Gastroesophageal sphincter (tissue), 4 donors: ENCODE measurements around the gene MYO6. TPM values are rescaled to one million over a fixed set of nuclear protein-coding genes. Genes with fewer than 3 reads are reported as not detected.

Experiments used
- ATAC-seq: fragments of 150-250 bp; one replicate; pipeline ENCODE4 v1.9.1; 2016; ENCODE audit warnings: mild to moderate bottlenecking, moderate library complexity
- H3K27ac ChIP-seq, 4 donors: fragments of 200-600 bp; sonication (generic) in 3 of 4; 1 replicate in 3 of 4; 2 replicates in 1 of 4; pipeline ENCODE4 v1.5.1; 2016 to 2019
- H3K27me3 ChIP-seq: fragments of 200-600 bp; sonication (generic); one replicate; pipeline ENCODE4 v1.5.1; 2019
- H3K36me3 ChIP-seq, 2 donors: fragments of 200-600 bp; sonication (generic); one replicate each; pipeline ENCODE4 v1.5.1; 2019; ENCODE audit warnings: control low read depth in 1 of 2
- H3K4me1 ChIP-seq, 3 donors: fragments of 200-600 bp; sonication (generic); 1 replicate in 2 of 3; 2 replicates in 1 of 3; pipeline ENCODE4 v1.5.1; 2016 to 2019; ENCODE audit warnings: control low read depth in 2 of 3
- H3K4me3 ChIP-seq, 2 donors: fragments of 200-600 bp; sonication (generic); one replicate each; pipeline ENCODE4 v1.5.1; 2019; ENCODE audit warnings: mild to moderate bottlenecking in 1 of 2, moderate library complexity in 1 of 2
- H3K9me3 ChIP-seq, 3 donors: fragments of 200-600 bp; sonication (generic); one replicate each; pipeline ENCODE4 v1.5.1; 2017 to 2019; ENCODE audit warnings: control low read depth in 2 of 3
- EP300 ChIP-seq: sonication (generic); formaldehyde crosslinking; IDR thresholded peaks from one replicate; pipeline ENCODE4 v1.6.1; 2017; ENCODE audit warnings: antibody characterized with exemption, mild to moderate bottlenecking
- POLR2A ChIP-seq, 2 donors: fragments of 450-650 bp; IDR thresholded peaks; one replicate each; pipeline ENCODE4 v1.6.1; 2017; ENCODE audit warnings: antibody characterized with exemption in 2 of 2, mild to moderate bottlenecking in 2 of 2, moderate library complexity in 1 of 2
- POLR2AphosphoS5 ChIP-seq: sonication (generic); formaldehyde crosslinking; IDR thresholded peaks from one replicate; pipeline ENCODE4 v1.6.1; 2017; ENCODE audit warnings: antibody characterized with exemption
- WGBS, 2 donors: methylation state at CpG; one replicate each; pipeline ENCODE4 v1.1.5; 2018; ENCODE audit warnings: low coverage in 1 of 2; 5-methylcytosine and 5-hydroxymethylcytosine counted together
- total RNA-seq, 4 donors: library from RNA; depleted of rRNA; stranded (reverse); fragments of >200 nt; gene quantifications; one replicate each; pipeline ENCODE4 v1.1.0, GENCODE V29; 2016
- TF ChIP-seq, protein P1 (sequence below), 4 experiments: fragments of 200-600 bp in 2 of 4; fragments of 450-650 bp in 2 of 4; sonication (generic) in 1 of 4; IDR thresholded peaks; one replicate each; pipeline ENCODE4 v1.5.1; 2017 to 2019; ENCODE audit warnings: antibody characterized with exemption in 4 of 4, mild to moderate bottlenecking in 2 of 4, moderate library complexity in 2 of 4

Gene MYO6
- total RNA-seq, 4 donors from 2014 or later, result 11.0 to 17.4 (median 12.5) TPM

DNA sequence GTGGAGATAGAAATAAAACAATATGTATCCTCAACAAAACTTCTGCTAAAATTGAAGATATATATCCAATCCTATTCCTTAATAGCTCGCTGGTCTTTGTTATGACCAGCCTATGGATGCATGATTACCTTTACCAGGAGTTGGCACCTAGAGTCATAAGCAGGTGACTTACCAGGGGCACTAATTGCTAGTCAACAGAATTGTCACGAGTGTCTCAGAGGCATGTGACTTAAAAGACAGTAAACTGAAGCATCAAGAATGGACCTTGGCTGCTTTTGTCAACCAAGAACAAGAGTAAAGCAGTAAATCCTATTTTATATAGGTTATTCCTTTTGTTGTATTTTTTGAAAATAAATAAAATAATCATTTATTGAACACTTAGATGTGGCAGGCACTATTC, 115.4 kb downstream of the MYO6 start:
- no peaks in the 10 kb centered on the region for H3K4me1 ChIP-seq
- H3K27ac ChIP-seq, result no peak overlapping the region
- ATAC-seq, result no peak
- H3K4me3 ChIP-seq, result no peak overlapping the region
- H3K27me3 ChIP-seq, result no peaks in the 10 kb centered on the region
- no peaks in the 10 kb centered on the region for H3K9me3 ChIP-seq
- no peak for TF ChIP-seq EP300
- TF ChIP-seq POLR2AphosphoS5, result no peak
- TF ChIP-seq, protein P1, sequence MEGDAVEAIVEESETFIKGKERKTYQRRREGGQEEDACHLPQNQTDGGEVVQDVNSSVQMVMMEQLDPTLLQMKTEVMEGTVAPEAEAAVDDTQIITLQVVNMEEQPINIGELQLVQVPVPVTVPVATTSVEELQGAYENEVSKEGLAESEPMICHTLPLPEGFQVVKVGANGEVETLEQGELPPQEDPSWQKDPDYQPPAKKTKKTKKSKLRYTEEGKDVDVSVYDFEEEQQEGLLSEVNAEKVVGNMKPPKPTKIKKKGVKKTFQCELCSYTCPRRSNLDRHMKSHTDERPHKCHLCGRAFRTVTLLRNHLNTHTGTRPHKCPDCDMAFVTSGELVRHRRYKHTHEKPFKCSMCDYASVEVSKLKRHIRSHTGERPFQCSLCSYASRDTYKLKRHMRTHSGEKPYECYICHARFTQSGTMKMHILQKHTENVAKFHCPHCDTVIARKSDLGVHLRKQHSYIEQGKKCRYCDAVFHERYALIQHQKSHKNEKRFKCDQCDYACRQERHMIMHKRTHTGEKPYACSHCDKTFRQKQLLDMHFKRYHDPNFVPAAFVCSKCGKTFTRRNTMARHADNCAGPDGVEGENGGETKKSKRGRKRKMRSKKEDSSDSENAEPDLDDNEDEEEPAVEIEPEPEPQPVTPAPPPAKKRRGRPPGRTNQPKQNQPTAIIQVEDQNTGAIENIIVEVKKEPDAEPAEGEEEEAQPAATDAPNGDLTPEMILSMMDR (IDR thresholded peaks at IDR 0.05), result no peak
- TF ChIP-seq POLR2A (IDR thresholded peaks at IDR 0.05), result no peak
- 90 to 92% methylated on average over 2 of the region's 2 CpGs for WGBS, 2 donors
- H3K36me3 ChIP-seq, result peaks cover 0 to 76% of the 10 kb centered on the region in 2 donors

DNA sequence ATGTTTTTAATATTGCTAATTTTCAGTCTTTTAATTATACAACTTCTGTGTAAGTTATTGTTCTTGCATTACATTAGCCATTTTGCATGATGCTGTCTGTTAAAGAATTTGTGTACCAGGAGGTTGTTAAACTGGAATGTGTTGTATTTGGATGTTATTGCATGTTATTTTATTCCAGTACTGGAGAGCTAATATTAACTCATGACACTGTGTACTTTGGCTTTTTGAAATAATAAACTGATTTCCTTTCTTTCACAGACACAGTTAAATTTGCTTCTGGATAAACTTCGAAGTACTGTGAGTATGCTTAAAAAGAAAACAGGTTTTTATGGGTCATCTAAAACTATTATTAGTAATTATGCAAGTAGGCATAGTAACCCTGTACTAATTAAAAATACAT, 121.3 kb downstream of the MYO6 start:
- 33 to 50% methylated on average over 1 of the region's 1 CpG for WGBS, 2 donors
- H3K27ac ChIP-seq, result no peak overlapping the region
- H3K4me3 ChIP-seq, result no peak overlapping the region
- H3K9me3 ChIP-seq, result no peaks in the 10 kb centered on the region
- peaks cover 0 to 58% of the 10 kb centered on the region in 2 donors for H3K36me3 ChIP-seq
- H3K4me1 ChIP-seq, result no peaks in the 10 kb centered on the region
- no peak for ATAC-seq
- no peaks in the 10 kb centered on the region for H3K27me3 ChIP-seq
- TF ChIP-seq POLR2A (IDR thresholded peaks at IDR 0.05), result no peak
- TF ChIP-seq POLR2AphosphoS5, result no peak
- no peak for TF ChIP-seq EP300
- TF ChIP-seq, protein P1 (IDR thresholded peaks at IDR 0.05), result no peak

DNA sequence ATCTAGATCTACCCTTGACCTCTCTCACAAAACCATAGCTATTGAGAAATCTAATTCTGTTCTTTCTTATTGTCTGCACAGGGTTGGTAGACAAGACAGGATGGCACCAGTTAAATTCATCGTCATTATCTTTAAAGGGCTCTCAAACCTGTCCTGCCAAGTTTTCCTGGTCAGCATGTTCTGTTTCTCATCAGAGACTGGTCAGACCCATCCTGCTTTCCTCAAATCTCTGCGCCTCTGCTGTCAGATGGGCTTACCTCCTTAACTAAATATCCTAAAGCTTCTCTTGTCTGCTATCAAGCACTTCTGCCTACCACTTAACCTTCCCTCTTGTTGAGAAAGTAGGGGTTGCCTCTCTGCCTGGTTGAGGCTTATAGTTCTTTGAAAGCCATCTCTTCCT, 125.2 kb downstream of the MYO6 start:
- Histone ChIP-seq H3K4me3 (no peak overlapping the region), H3K27me3 (no peaks in the 10 kb centered on the region), H3K9me3 (no peaks in the 10 kb centered on the region), H3K27ac (no peak overlapping the region), H3K4me1 (no peaks in the 10 kb centered on the region), H3K36me3 (peaks cover 0 to 58% of the 10 kb centered on the region in 2 donors)
- TF ChIP-seq POLR2A (IDR thresholded peaks at IDR 0.05) (no peak), EP300 (no peak), POLR2AphosphoS5 (no peak)
- TF ChIP-seq, protein P1 (IDR thresholded peaks at IDR 0.05), result no peak
- WGBS, 2 donors, result 53% methylated on average over 2 of the region's 2 CpGs; no CpG with 5 or more reads in 1 of the 2 donors
- no peak for ATAC-seq

- Histone ChIP-seq H3K4me1 (no peaks in the 10 kb centered on the region), H3K36me3 (peaks cover 0 to 67% of the 10 kb centered on the region in 2 donors), H3K27me3 (no peaks in the 10 kb centered on the region), H3K9me3 (no peaks in the 10 kb centered on the region), H3K27ac (no peak overlapping the region), H3K4me3 (no peak overlapping the region)
- ATAC-seq, result no peak
- TF ChIP-seq, protein P1 (IDR thresholded peaks at IDR 0.05), result no peak
- no peak for TF ChIP-seq POLR2A (IDR thresholded peaks at IDR 0.05)
- TF ChIP-seq EP300, result no peak
- no peak for TF ChIP-seq POLR2AphosphoS5
Observed at GRCh38 chr6:75876152-75876551, 127.1 kb downstream of the MYO6 start.

- Histone ChIP-seq H3K4me3 (no peak overlapping the region), H3K4me1 (no peaks in the 10 kb centered on the region), H3K27me3 (no peaks in the 10 kb centered on the region), H3K9me3 (no peaks in the 10 kb centered on the region), H3K27ac (no peak overlapping the region), H3K36me3 (peaks cover 0 to 51% of the 10 kb centered on the region in 2 donors)
- 96 to 100% methylated on average over 1 of the region's 1 CpG for WGBS, 2 donors
- TF ChIP-seq POLR2AphosphoS5, result no peak
- TF ChIP-seq, protein P1 (IDR thresholded peaks at IDR 0.05), result no peak
- no peak for TF ChIP-seq POLR2A (IDR thresholded peaks at IDR 0.05)
- no peak for TF ChIP-seq EP300
- no peak for ATAC-seq
Observed at GRCh38 chr6:75880305-75880704, 131.3 kb downstream of the MYO6 start.
